ENCODE measurements around the gene NSDHL. TPM values are rescaled to one million over a fixed set of nuclear protein-coding genes. Genes with fewer than 3 reads are reported as not detected.
"Not testable (repeated sequence)": the region's sequence is repeated elsewhere in the genome, so short reads cannot be mapped to it uniquely, and the experiment has no call there.

The NSDHL gene
- total and polyA plus RNA-seq, 2 experiments from 2014 or later, result 32.4 to 34.3 TPM

- H3F3A ChIP-seq (replicated peaks; ENCODE audit: low read depth); H4K20me1 ChIP-seq (replicated peaks; ENCODE audit: insufficient read depth); H2AFZ ChIP-seq; H3K4me1 ChIP-seq (ENCODE audit: insufficient read depth); ATAC-seq; H3K4me2 ChIP-seq; H3K27ac ChIP-seq (ENCODE audit: low read depth); H3K4me3 ChIP-seq; DNase-seq (ENCODE audit: low spot score); H3K9me3 Mint-ChIP-seq; H3K36me3 ChIP-seq (ENCODE audit: insufficient read depth); H3K27me3 ChIP-seq (ENCODE audit: insufficient read depth); H3K4me3 Mint-ChIP-seq; H3K27me3 Mint-ChIP-seq (ENCODE audit: insufficient read depth, low read depth, poor library complexity); H3K27ac Mint-ChIP-seq; H3K79me2 ChIP-seq (replicated peaks; ENCODE audit: insufficient read depth); H3K9me2 ChIP-seq (ENCODE audit: insufficient read depth); H3K36me3 Mint-ChIP-seq (ENCODE audit: low read depth): not testable (repeated sequence)
- peaks cover 11% of the 10 kb centered on the region; the same call in 2 of the 3 replicates for H3K4me1 Mint-ChIP-seq
Observed at GRCh38 chrX:152910018-152910417, 79.2 kb downstream of the NSDHL start.

DNA sequence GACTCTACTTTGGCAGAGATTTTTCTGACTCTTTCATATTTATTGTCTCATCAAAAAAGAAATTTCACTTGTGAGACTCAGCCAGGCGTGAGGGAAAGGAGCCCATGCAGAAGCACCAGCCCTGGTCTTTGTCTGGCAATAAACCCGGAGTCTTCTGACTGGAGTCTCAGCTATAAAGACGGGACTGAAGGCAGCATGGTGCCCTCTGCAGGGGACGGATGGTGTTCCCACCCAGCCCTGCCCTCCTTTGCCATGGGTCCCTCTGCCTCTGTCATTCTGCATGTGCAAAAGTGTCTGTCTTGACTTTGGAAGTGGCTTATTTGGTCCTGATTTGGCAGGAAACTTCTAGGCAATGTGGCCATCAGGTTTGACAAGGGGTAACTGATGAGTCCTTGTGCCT is 81.2 kb downstream of the NSDHL start:
- H3K27me3 Mint-ChIP-seq (ENCODE audit: insufficient read depth, low read depth, poor library complexity), result peaks cover 3% of the 10 kb centered on the region
- H3K36me3 Mint-ChIP-seq (ENCODE audit: low read depth), result no peaks in the 10 kb centered on the region
- no peaks in the 10 kb centered on the region for H3F3A ChIP-seq (replicated peaks; ENCODE audit: low read depth)
- no peaks in the 10 kb centered on the region for H4K20me1 ChIP-seq (replicated peaks; ENCODE audit: insufficient read depth)
- no peak overlapping the region for H3K4me2 ChIP-seq
- H3K4me3 ChIP-seq, result no peak overlapping the region
- no peaks in the 10 kb centered on the region; the same call in 2 of the 3 replicates for H3K9me3 Mint-ChIP-seq
- H3K27me3 ChIP-seq (ENCODE audit: insufficient read depth), result no peaks in the 10 kb centered on the region
- no peak overlapping the region for H2AFZ ChIP-seq
- peaks cover 14% of the 10 kb centered on the region; the same call in 2 of the 3 replicates for H3K4me1 Mint-ChIP-seq
- no peak overlapping the region for H3K27ac ChIP-seq (ENCODE audit: low read depth)
- no peaks in the 10 kb centered on the region for H3K79me2 ChIP-seq (replicated peaks; ENCODE audit: insufficient read depth)
- H3K27ac Mint-ChIP-seq, result no peak overlapping the region
- peak; percentile 29 for DNase-seq (ENCODE audit: low spot score)
- no peaks in the 10 kb centered on the region for H3K36me3 ChIP-seq (ENCODE audit: insufficient read depth)
- H3K4me1 ChIP-seq (ENCODE audit: insufficient read depth), result no peaks in the 10 kb centered on the region
- no peak overlapping the region for H3K4me3 Mint-ChIP-seq
- TF ChIP-seq ZNF114 (CRISPR knock-in tag; IDR thresholded peaks at IDR 0.05) (no peak), CTCF (conservative IDR thresholded peaks at IDR 0.05; ENCODE audit: low read depth in 2 of 2) (peak; percentile 22 to 71; a peak in 2 of 4 replicates)
- ATAC-seq, result no peak
- H3K9me2 ChIP-seq (ENCODE audit: insufficient read depth), result no peaks in the 10 kb centered on the region

DNA sequence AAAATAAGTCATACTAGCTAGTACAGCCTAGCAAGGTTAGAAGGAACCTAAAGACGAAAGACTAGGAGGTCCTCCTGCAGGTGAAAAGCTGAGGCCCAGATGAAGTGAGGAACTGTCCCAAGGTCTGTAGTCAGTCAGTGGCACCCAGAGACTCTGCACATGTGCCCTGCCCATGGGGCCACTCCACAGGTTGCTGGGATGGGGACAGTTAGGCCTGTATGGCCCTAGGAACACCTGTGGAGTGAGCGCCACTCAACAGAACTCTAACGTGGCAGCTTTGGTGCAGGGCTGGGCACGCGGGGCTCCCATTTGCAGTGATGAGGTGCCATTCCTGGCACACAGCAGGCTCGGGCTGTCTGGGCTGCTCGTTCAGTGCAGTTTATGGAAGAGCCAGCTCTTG is 81.8 kb downstream of the NSDHL start:
- H3K27me3 ChIP-seq (ENCODE audit: insufficient read depth), result no peaks in the 10 kb centered on the region
- no peak overlapping the region for H3K4me3 ChIP-seq
- Mint-ChIP-seq H3K4me3 (no peak overlapping the region), H3K27ac (no peak overlapping the region), H3K9me3 (no peaks in the 10 kb centered on the region; the same call in 2 of the 3 replicates), H3K4me1 (peaks cover 9% of the 10 kb centered on the region; the same call in 2 of the 3 replicates), H3K36me3 (ENCODE audit: low read depth) (no peaks in the 10 kb centered on the region), H3K27me3 (ENCODE audit: insufficient read depth, low read depth, poor library complexity) (peaks cover 2% of the 10 kb centered on the region)
- no peak overlapping the region for H2AFZ ChIP-seq
- H3K36me3 ChIP-seq (ENCODE audit: insufficient read depth), result no peaks in the 10 kb centered on the region
- no peaks in the 10 kb centered on the region for H3F3A ChIP-seq (replicated peaks; ENCODE audit: low read depth)
- no peaks in the 10 kb centered on the region for H4K20me1 ChIP-seq (replicated peaks; ENCODE audit: insufficient read depth)
- no peaks in the 10 kb centered on the region for H3K79me2 ChIP-seq (replicated peaks; ENCODE audit: insufficient read depth)
- H3K9me2 ChIP-seq (ENCODE audit: insufficient read depth), result no peaks in the 10 kb centered on the region
- H3K4me2 ChIP-seq, result no peak overlapping the region
- H3K4me1 ChIP-seq (ENCODE audit: insufficient read depth), result no peaks in the 10 kb centered on the region
- ATAC-seq (no peak), DNase-seq (ENCODE audit: low spot score) (no peak)
- H3K27ac ChIP-seq (ENCODE audit: low read depth), result no peak overlapping the region
- TF ChIP-seq EZH2phosphoT487 (IDR thresholded peaks at IDR 0.05; ENCODE audit: unreplicated experiment), result no peak
- no peak for TF ChIP-seq CTCF (conservative IDR thresholded peaks at IDR 0.05; ENCODE audit: low read depth in 2 of 2)
- no peak for TF ChIP-seq STAT1 (IDR thresholded peaks at IDR 0.05; ENCODE audit: unreplicated experiment)
- no peak for TF ChIP-seq ZNF331 (CRISPR knock-in tag; IDR thresholded peaks at IDR 0.05; ENCODE audit: low read depth)
- no peak for TF ChIP-seq POLR2AphosphoS5 (IDR thresholded peaks at IDR 0.05; ENCODE audit: low read depth)
- no peak for TF ChIP-seq NANOG (IDR thresholded peaks at IDR 0.05; ENCODE audit: borderline replicate concordance)
- TF ChIP-seq, protein P1, sequence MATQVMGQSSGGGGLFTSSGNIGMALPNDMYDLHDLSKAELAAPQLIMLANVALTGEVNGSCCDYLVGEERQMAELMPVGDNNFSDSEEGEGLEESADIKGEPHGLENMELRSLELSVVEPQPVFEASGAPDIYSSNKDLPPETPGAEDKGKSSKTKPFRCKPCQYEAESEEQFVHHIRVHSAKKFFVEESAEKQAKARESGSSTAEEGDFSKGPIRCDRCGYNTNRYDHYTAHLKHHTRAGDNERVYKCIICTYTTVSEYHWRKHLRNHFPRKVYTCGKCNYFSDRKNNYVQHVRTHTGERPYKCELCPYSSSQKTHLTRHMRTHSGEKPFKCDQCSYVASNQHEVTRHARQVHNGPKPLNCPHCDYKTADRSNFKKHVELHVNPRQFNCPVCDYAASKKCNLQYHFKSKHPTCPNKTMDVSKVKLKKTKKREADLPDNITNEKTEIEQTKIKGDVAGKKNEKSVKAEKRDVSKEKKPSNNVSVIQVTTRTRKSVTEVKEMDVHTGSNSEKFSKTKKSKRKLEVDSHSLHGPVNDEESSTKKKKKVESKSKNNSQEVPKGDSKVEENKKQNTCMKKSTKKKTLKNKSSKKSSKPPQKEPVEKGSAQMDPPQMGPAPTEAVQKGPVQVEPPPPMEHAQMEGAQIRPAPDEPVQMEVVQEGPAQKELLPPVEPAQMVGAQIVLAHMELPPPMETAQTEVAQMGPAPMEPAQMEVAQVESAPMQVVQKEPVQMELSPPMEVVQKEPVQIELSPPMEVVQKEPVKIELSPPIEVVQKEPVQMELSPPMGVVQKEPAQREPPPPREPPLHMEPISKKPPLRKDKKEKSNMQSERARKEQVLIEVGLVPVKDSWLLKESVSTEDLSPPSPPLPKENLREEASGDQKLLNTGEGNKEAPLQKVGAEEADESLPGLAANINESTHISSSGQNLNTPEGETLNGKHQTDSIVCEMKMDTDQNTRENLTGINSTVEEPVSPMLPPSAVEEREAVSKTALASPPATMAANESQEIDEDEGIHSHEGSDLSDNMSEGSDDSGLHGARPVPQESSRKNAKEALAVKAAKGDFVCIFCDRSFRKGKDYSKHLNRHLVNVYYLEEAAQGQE (IDR thresholded peaks at IDR 0.05; ENCODE audit: unreplicated experiment), result no peak
- no peak for TF ChIP-seq JUNB (IDR thresholded peaks at IDR 0.05; ENCODE audit: unreplicated experiment)
- TF ChIP-seq ETS1 (IDR thresholded peaks at IDR 0.05), result no peak
- TF ChIP-seq EZH2 (IDR thresholded peaks at IDR 0.05; ENCODE audit: low read depth, unreplicated experiment), result no peak
